HT1080 (cell line): ENCODE measurements around the gene PLCH1. TPM values are rescaled to one million over a fixed set of nuclear protein-coding genes. Genes with fewer than 3 reads are reported as not detected.
A peak's percentile ranks its signal among the peaks of the same experiment; 100 is the strongest.

Source experiments
- DNase-seq: peaks from one replicate; pipeline ENCODE4 v3.0.0-alpha.2; 2015; ENCODE audit warnings: low read depth
- total RNA-seq: library from RNA; depleted of rRNA; stranded (reverse); fragments of >200 nt; shearing (Covaris generic); gene quantifications from 2 replicates; pipeline ENCODE4 v1.2.3, GENCODE V29; 2014

Gene PLCH1
- total RNA-seq, 1 experiment from 2014 or later = 0.53 TPM

GRCh38 chr3:155608228-155608920, 136.5 kb downstream of the PLCH1 start:
- no peak for DNase-seq

GRCh38 chr3:155607761-155608160, 137.1 kb downstream of the PLCH1 start:
- DNase-seq = no peak

- DNase-seq = peak; percentile 20
These were observed 139.3 kb downstream of the PLCH1 start for GRCh38 chr3:155605571-155605970.

- DNase-seq = no peak
These were observed 139.9 kb downstream of the PLCH1 start for GRCh38 chr3:155604967-155605366.

GRCh38 chr3:155604126-155604525, 140.7 kb downstream of the PLCH1 start:
- DNase-seq = no peak

- DNase-seq = no peak
These were observed 141.6 kb downstream of the PLCH1 start for GRCh38 chr3:155603302-155603701.

GRCh38 chr3:155602307-155602706, 142.6 kb downstream of the PLCH1 start:
- DNase-seq = no peak

- DNase-seq = no peak
These were observed 146.2 kb downstream of the PLCH1 start for GRCh38 chr3:155598671-155599070.

- no peak for DNase-seq
These were observed 148.3 kb downstream of the PLCH1 start for GRCh38 chr3:155596615-155597014.

- no peak for DNase-seq
These were observed 149.5 kb downstream of the PLCH1 start for GRCh38 chr3:155595371-155595770.

GRCh38 chr3:155594526-155595187, 150.2 kb downstream of the PLCH1 start:
- DNase-seq = no peak

GRCh38 chr3:155587581-155587980, 157.3 kb downstream of the PLCH1 start:
- DNase-seq = no peak

GRCh38 chr3:155585384-155585783, 159.5 kb downstream of the PLCH1 start:
- DNase-seq = peak; percentile 60

GRCh38 chr3:155581579-155581978, 163.3 kb downstream of the PLCH1 start:
- no peak for DNase-seq

GRCh38 chr3:155572085-155572484, 172.8 kb downstream of the PLCH1 start:
- DNase-seq = no peak

GRCh38 chr3:155568295-155568694, 176.6 kb downstream of the PLCH1 start:
- no peak for DNase-seq

- peak; percentile 95 for DNase-seq
These were observed 184.3 kb downstream of the PLCH1 start for GRCh38 chr3:155560594-155560993.

GRCh38 chr3:155560135-155560534, 184.7 kb downstream of the PLCH1 start:
- no peak for DNase-seq

GRCh38 chr3:155556531-155556930, 188.3 kb downstream of the PLCH1 start:
- no peak for DNase-seq

GRCh38 chr3:155555479-155556060, 189.3 kb downstream of the PLCH1 start:
- DNase-seq = no peak

- DNase-seq = peak; percentile 55
These were observed 190.0 kb downstream of the PLCH1 start for GRCh38 chr3:155554777-155555451.

GRCh38 chr3:155553780-155554179, 191.1 kb downstream of the PLCH1 start:
- peak; percentile 95 for DNase-seq
